ENCODE results near the gene NPY. TPM values are rescaled to one million over a fixed set of nuclear protein-coding genes. Genes with fewer than 3 reads are reported as not detected.
"Not testable (repeated sequence)": the region's sequence is repeated elsewhere in the genome, so short reads cannot be mapped to it uniquely, and the experiment has no call there.

Gene NPY
- total RNA-seq = not detected

- DNase-seq = no peak
Observed at GRCh38 chr7:24283897-24284698, at the start of gene NPY. Gene NPY (plus strand): TSS chr7:24284190. CDS start chr7:24285241, 1,051 bp downstream.

- DNase-seq = no peak
Observed at GRCh38 chr7:24239260-24239659, 44.7 kb upstream of the NPY start.

- DNase-seq = no peak
Observed at GRCh38 chr7:24241206-24241605, 42.8 kb upstream of the NPY start.

- DNase-seq = no peak
Observed at GRCh38 chr7:24244554-24244953, 39.4 kb upstream of the NPY start.

- DNase-seq = no peak
Observed at GRCh38 chr7:24245362-24245761, 38.6 kb upstream of the NPY start.

- no peak for DNase-seq
Observed at GRCh38 chr7:24249266-24249665, 34.7 kb upstream of the NPY start.

GRCh38 chr7:24251568-24251967 is 32.4 kb upstream of the NPY start:
- no peak for DNase-seq

- no peak for DNase-seq
Observed at GRCh38 chr7:24255139-24255538, 28.9 kb upstream of the NPY start.

- DNase-seq = not testable (repeated sequence)
Observed at GRCh38 chr7:24258324-24258723, 25.7 kb upstream of the NPY start.

GRCh38 chr7:24271938-24272337 is 12.1 kb upstream of the NPY start:
- DNase-seq = no peak

GRCh38 chr7:24279512-24279911 is 4.5 kb upstream of the NPY start:
- DNase-seq = no peak

- DNase-seq = no peak
Observed at GRCh38 chr7:24283554-24283896, 465 bp upstream of the NPY start.

GRCh38 chr7:24284699-24285506 is 913 bp downstream of the NPY start:
- DNase-seq = no peak

GRCh38 chr7:24290004-24290641 is 6.1 kb downstream of the NPY start:
- peak; percentile 3 for DNase-seq

- no peak for DNase-seq
Observed at GRCh38 chr7:24291271-24291670, 7.3 kb downstream of the NPY start.

GRCh38 chr7:24297362-24297761 is 13.4 kb downstream of the NPY start:
- no peak for DNase-seq

- no peak for DNase-seq
Observed at GRCh38 chr7:24298696-24299095, 14.7 kb downstream of the NPY start.

- no peak for DNase-seq
Observed at GRCh38 chr7:24299192-24299591, 15.2 kb downstream of the NPY start.

GRCh38 chr7:24301703-24302102 is 17.7 kb downstream of the NPY start:
- DNase-seq = no peak

GRCh38 chr7:24304494-24305095 is 20.6 kb downstream of the NPY start:
- no peak for DNase-seq

GRCh38 chr7:24307326-24307725 is 23.3 kb downstream of the NPY start:
- DNase-seq = no peak

- DNase-seq = no peak
Observed at GRCh38 chr7:24312588-24312987, 28.6 kb downstream of the NPY start.

GRCh38 chr7:24313777-24314176 is 29.8 kb downstream of the NPY start:
- no peak for DNase-seq
